ENCODE results near the gene ADAMTS17. TPM values are rescaled to one million over a fixed set of nuclear protein-coding genes. Genes with fewer than 3 reads are reported as not detected.

The ADAMTS17 gene
- total and polyA plus RNA-seq, 9 of the 15 experiments (the other 6 are each of a cell fraction or from before 2014, with no cell fraction given): 0.01 to 0.14 (median 0.07) TPM; not detected in 6

DNA sequence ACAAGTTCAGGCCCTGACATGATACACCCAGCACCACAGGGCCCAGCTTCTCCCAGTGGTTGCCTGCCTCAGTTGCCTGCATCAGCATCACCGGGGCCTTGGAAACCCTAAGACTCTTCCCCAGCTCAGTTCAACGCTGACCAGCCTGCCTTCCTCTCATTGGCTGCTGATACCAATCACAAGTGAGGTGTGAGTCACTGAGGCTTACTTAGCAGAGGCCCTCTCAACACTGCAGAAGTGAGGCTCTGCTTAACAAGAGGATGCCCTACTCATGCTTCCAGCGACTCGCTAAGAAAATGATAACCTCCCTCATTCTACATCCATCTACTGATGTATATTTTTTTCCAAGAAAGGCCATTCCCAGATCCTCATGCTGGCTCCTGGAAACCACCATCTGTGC lies 151.9 kb downstream of the ADAMTS17 start:
- Histone ChIP-seq H3K9ac (ENCODE audit: insufficient read depth in 1 of 2, low read depth in 2 of 2, low read length in 2 of 2) (no peak overlapping the region), H3K9me3 (replicated peaks; ENCODE audit: control insufficient read depth, insufficient read depth, low read depth, low read length) (no peaks in the 10 kb centered on the region), H2AFZ (ENCODE audit: low read depth, low read length) (no peak overlapping the region), H3K9me1 (ENCODE audit: control insufficient read depth, insufficient read depth, low read length) (peaks cover 3% of the 10 kb centered on the region), H3K4me1 (replicated peaks in 1 of 2; ENCODE audit: control insufficient read depth in 2 of 2, insufficient read depth in 2 of 2, low read length in 2 of 2) (no peaks in the 10 kb centered on the region), H4K20me1 (replicated peaks; ENCODE audit: control insufficient read depth, insufficient read depth, low read length) (no peaks in the 10 kb centered on the region; the same call in 1 of the 2 replicates), H3K27ac (ENCODE audit: extremely low read depth, low read depth, low read length) (no peak overlapping the region), H3K79me2 (ENCODE audit: control insufficient read depth, insufficient read depth, low read length) (no peaks in the 10 kb centered on the region), H3K4me3 (no peak overlapping the region), H3K4me2 (ENCODE audit: insufficient read depth, low read length) (no peak overlapping the region), H3K27me3 (ENCODE audit: control insufficient read depth in 2 of 2, insufficient read depth in 2 of 2, low read length in 2 of 2) (peaks cover 0 to 74% of the 10 kb centered on the region in 2 experiments; a peak in 4 of 5 replicates), H3K36me3 (ENCODE audit: control insufficient read depth, insufficient read depth, low read length) (no peaks in the 10 kb centered on the region)
- BruUV-seq (replicated peaks): no TSS peak
- 0% methylated on average over 4 of the region's 4 CpGs for WGBS (ENCODE audit: insufficient coverage, low coverage, missing lambda C conversion rate)
- ChIA-PET CTCF (ENCODE audit: low intra/inter-chr PET ratio) (no interaction called here), POLR2A (no interaction called here)
- peak in 1 of 4 experiments; percentile 8 for DNase-seq (ENCODE audit: extremely low read depth in 1 of 4, low spot score in 3 of 4)
- no peak for FAIRE-seq
- intact Hi-C loops (cut with micrococcal nuclease): no loop called here
- 0 out of 3 replicates have a peak, but pooled peaks have one; percentile 36 for ATAC-seq
- in situ Hi-C loops (cut with MboI): no loop called here
- TF ChIP-seq BDP1 (IDR thresholded peaks at IDR 0.05; ENCODE audit: insufficient read depth, insufficient read length): no peak
- TF ChIP-seq FIP1L1 (IDR thresholded peaks at IDR 0.05; ENCODE audit: low read depth, low read length, poor library complexity, severe bottlenecking): no peak
- no peak for TF ChIP-seq NR3C1 (CRISPR knock-in tag; IDR thresholded peaks at IDR 0.05)
- TF ChIP-seq CBX2 (IDR thresholded peaks at IDR 0.05; ENCODE audit: insufficient read depth, low read length, poor library complexity, severe bottlenecking): no peak
- no peak for TF ChIP-seq U2AF2 (optimal IDR thresholded peaks at IDR 0.05; ENCODE audit: low read depth, low read length)
- TF ChIP-seq NCOA6 (IDR thresholded peaks at IDR 0.05): no peak
- TF ChIP-seq GTF2E2 (tag; IDR thresholded peaks at IDR 0.05): no peak
- TF ChIP-seq, protein P1, sequence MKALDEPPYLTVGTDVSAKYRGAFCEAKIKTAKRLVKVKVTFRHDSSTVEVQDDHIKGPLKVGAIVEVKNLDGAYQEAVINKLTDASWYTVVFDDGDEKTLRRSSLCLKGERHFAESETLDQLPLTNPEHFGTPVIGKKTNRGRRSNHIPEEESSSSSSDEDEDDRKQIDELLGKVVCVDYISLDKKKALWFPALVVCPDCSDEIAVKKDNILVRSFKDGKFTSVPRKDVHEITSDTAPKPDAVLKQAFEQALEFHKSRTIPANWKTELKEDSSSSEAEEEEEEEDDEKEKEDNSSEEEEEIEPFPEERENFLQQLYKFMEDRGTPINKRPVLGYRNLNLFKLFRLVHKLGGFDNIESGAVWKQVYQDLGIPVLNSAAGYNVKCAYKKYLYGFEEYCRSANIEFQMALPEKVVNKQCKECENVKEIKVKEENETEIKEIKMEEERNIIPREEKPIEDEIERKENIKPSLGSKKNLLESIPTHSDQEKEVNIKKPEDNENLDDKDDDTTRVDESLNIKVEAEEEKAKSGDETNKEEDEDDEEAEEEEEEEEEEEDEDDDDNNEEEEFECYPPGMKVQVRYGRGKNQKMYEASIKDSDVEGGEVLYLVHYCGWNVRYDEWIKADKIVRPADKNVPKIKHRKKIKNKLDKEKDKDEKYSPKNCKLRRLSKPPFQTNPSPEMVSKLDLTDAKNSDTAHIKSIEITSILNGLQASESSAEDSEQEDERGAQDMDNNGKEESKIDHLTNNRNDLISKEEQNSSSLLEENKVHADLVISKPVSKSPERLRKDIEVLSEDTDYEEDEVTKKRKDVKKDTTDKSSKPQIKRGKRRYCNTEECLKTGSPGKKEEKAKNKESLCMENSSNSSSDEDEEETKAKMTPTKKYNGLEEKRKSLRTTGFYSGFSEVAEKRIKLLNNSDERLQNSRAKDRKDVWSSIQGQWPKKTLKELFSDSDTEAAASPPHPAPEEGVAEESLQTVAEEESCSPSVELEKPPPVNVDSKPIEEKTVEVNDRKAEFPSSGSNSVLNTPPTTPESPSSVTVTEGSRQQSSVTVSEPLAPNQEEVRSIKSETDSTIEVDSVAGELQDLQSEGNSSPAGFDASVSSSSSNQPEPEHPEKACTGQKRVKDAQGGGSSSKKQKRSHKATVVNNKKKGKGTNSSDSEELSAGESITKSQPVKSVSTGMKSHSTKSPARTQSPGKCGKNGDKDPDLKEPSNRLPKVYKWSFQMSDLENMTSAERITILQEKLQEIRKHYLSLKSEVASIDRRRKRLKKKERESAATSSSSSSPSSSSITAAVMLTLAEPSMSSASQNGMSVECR (CRISPR knock-in tag; IDR thresholded peaks at IDR 0.05): no peak
- no peak for TF ChIP-seq NCOA2 (IDR thresholded peaks at IDR 0.05; ENCODE audit: partially characterized antibody in 2 of 2)
- TF ChIP-seq SAFB (IDR thresholded peaks at IDR 0.05; ENCODE audit: borderline replicate concordance, low read depth, low read length): no peak
- TF ChIP-seq HDGF (IDR thresholded peaks at IDR 0.05): no peak
- no peak for TF ChIP-seq MTA2 (IDR thresholded peaks at IDR 0.05; ENCODE audit: low read depth)
- no peak for TF ChIP-seq CC2D1A (IDR thresholded peaks at IDR 0.05)
- TF ChIP-seq, protein P2, sequence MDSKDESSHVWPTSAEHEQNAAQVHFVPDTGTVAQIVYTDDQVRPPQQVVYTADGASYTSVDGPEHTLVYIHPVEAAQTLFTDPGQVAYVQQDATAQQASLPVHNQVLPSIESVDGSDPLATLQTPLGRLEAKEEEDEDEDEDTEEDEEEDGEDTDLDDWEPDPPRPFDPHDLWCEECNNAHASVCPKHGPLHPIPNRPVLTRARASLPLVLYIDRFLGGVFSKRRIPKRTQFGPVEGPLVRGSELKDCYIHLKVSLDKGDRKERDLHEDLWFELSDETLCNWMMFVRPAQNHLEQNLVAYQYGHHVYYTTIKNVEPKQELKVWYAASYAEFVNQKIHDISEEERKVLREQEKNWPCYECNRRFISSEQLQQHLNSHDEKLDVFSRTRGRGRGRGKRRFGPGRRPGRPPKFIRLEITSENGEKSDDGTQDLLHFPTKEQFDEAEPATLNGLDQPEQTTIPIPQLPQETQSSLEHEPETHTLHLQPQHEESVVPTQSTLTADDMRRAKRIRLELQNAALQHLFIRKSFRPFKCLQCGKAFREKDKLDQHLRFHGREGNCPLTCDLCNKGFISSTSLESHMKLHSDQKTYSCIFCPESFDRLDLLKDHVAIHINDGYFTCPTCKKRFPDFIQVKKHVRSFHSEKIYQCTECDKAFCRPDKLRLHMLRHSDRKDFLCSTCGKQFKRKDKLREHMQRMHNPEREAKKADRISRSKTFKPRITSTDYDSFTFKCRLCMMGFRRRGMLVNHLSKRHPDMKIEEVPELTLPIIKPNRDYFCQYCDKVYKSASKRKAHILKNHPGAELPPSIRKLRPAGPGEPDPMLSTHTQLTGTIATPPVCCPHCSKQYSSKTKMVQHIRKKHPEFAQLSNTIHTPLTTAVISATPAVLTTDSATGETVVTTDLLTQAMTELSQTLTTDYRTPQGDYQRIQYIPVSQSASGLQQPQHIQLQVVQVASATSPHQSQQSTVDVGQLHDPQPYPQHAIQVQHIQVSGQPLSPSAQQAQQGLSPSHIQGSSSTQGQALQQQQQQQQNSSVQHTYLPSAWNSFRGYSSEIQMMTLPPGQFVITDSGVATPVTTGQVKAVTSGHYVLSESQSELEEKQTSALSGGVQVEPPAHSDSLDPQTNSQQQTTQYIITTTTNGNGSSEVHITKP (IDR thresholded peaks at IDR 0.05; ENCODE audit: partially characterized antibody): no peak
- TF ChIP-seq POU5F1 (IDR thresholded peaks at IDR 0.05; ENCODE audit: borderline replicate concordance, low read depth, low read length, partially characterized antibody): no peak
